Heart left ventricle (tissue), 16 donors: ENCODE measurements around the gene CAPN10. TPM values are rescaled to one million over a fixed set of nuclear protein-coding genes. Genes with fewer than 3 reads are reported as not detected.

Experiments
- ATAC-seq, 4 donors: fragments of 200-7000 bp; cut with Tn5 transposase; one replicate each; pipeline ENCODE4 v1.9.1; 2020 to 2022; ENCODE audit warnings: moderate library complexity in 4 of 4, mild to moderate bottlenecking in 3 of 4, moderate number of reproducible peaks in 1 of 4
- DNase-seq, 5 donors: peaks; one replicate each; pipeline ENCODE4 v3.0.0-alpha.2; 2020
- H3K27ac ChIP-seq, 12 donors: fragments of 200-600 bp; sonication (generic) in 4 of 12; one replicate each; pipeline versions ENCODE4 v1.5.0 to v1.8.0; 2016 to 2022; ENCODE audit warnings: mild to moderate bottlenecking in 2 of 12
- H3K27me3 ChIP-seq, 9 donors: fragments of 200-600 bp; sonication (generic) in 2 of 9; one replicate each; pipeline versions ENCODE4 v1.5.1 to v1.8.0; 2016 to 2022; ENCODE audit warnings: mild to moderate bottlenecking in 3 of 9
- H3K36me3 ChIP-seq, 9 donors: fragments of 200-600 bp; sonication (generic) in 2 of 9; one replicate each; pipeline versions ENCODE4 v1.5.0 to v1.8.0; 2018 to 2022; ENCODE audit warnings: mild to moderate bottlenecking in 2 of 9
- H3K4me1 ChIP-seq, 12 donors: fragments of 200-600 bp; sonication (generic) in 4 of 12; one replicate each; pipeline versions ENCODE4 v1.5.0 to v1.8.0; 2016 to 2022; ENCODE audit warnings: mild to moderate bottlenecking in 3 of 12
- H3K4me3 ChIP-seq, 12 donors: fragments of 200-600 bp; sonication (generic) in 4 of 12; one replicate each; pipeline versions ENCODE4 v1.5.0 to v1.8.0; 2017 to 2022; ENCODE audit warnings: mild to moderate bottlenecking in 9 of 12, moderate library complexity in 4 of 12
- H3K9me3 ChIP-seq, 12 donors: fragments of 200-600 bp; sonication (generic) in 4 of 12; one replicate each; pipeline versions ENCODE4 v1.5.0 to v1.8.0; 2016 to 2022; ENCODE audit warnings: mild to moderate bottlenecking in 1 of 12
- CTCF ChIP-seq, 12 donors: fragments of 200-600 bp; sonication (generic) in 4 of 12; IDR thresholded peaks; one replicate each; pipeline versions ENCODE4 v1.5.0 to v1.8.0; 2018 to 2022; ENCODE audit warnings: antibody characterized with exemption in 12 of 12, mild to moderate bottlenecking in 5 of 12
- POLR2A ChIP-seq, 2 donors: fragments of 450-650 bp; IDR thresholded peaks; one replicate each; pipeline ENCODE4 v1.6.1; 2017; ENCODE audit warnings: antibody characterized with exemption in 2 of 2, mild to moderate bottlenecking in 2 of 2, moderate library complexity in 2 of 2
- WGBS, 4 donors: extraction: QIAGEN DNeasy Blood & Tissue Kit in 2 of 4; methylation state at CpG; one replicate each; pipeline versions ENCODE4 v1.1.5 to v1.1.7; 2013 to 2018; 5-methylcytosine and 5-hydroxymethylcytosine counted together
- intact Hi-C, 10 donors: fragments of 100-400 bp; cut with DNase I; formaldehyde crosslinking; loops; one replicate each; pipeline versions ENCODE4 v1.11.1 to v1.14.2; 2022
- polyA plus RNA-seq, 2 donors: library from polyadenylated mRNA; stranded (reverse); fragments of 200-250 nt; gene quantifications; one replicate each; pipeline ENCODE4 v1.2.3, GENCODE V29; 2013
- total RNA-seq, 9 donors: library from RNA; depleted of rRNA in 2 of 9; stranded (reverse); fragments of >200 nt in 2 of 9; fragmentation: NEBNext Ultra II Directional in 3 of 9; extraction: Animal tissue kit (Norgen Biotek cat#: 25700) in 3 of 9; gene quantifications; one replicate each; pipeline versions ENCODE4 v1.1.0 to v1.2.4, GENCODE V29; 2016 to 2023
- donor health status: ischemic (EF 13 %, LVEDD 7.1; RV severe dilation, severe dysfunction).
- donor health status: healthy with polysubstance abuse.
- donor health status: DM: no; HTN: yes; CAD: no.
- donor health status: DM: no; HTN: no; CAD: no.
- donor health status: ischemic (EF 25% LVEDD 6.9; RV normal size, moderate dysfunction).
- donor health status: ischemic (EF 25% LVEDD 5.7; RV mildly dilated, moderate dysfunction).
- donor health status: healthy.
- donor health status: DM: yes; HTN: yes; CAD: no.
- donor health status: ischemic (EF 35%, LVEDD 5.7; RV mildly dilated, moderate dysfunction).
- donor health status: nonischemic (EF 11% LVEDD 7.7; RV severe dilation, severe dysfunction).
- donor health status: DM: yes; HTN: yes; CAD: no.
- donor health status: PGD.
- donor health status: ischemic (EF 29% LVEDD 5.4; RV normal size, mild dysfunction).
- donor health status: nonischemic (EF 23%, LVEDD 6.1; RV moderate dilation, normal function).

Gene CAPN10
- total and polyA plus RNA-seq, 11 donors = 14.9 to 39.7 (median 21.9) TPM

DNA sequence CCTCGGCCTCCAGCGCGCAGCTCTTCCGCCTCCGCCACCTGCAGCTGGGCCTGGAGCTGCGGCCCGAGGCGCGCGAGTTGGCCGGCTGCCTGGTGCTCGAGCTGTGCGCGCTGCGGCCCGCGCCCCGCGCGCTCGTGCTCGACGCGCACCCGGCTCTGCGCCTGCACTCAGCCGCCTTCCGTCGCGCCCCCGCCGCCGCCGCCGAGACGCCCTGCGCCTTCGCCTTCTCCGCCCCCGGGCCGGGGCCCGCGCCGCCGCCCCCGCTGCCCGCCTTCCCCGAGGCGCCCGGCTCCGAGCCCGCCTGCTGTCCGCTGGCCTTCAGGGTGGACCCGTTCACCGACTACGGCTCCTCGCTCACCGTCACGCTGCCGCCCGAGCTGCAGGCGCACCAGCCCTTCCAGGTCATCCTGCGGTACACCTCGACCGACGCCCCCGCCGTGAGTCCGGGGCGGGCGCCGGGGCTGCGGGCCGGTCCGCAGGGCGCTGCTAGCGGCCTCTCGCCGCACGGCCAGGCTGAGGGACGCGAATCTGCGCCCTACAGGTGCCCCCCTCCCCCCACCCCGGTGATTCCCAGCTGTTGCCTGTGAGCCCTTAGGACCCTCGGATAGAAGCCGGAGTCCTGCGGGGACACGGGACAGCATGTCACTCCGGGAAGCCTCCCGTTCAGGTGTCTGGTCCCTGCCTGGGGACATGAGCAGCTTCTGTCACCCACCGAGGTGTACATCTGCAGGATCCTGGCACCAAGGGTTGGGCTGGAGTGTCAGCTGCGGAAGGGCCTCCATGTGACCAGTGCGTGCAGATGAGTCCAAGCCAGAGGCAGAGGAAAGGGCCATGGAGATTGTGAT lies 17.6 kb upstream of the CAPN10 start:
- H3K9me3 ChIP-seq = no peaks in the 10 kb centered on the region
- intact Hi-C loops = loop anchor here in 2 of 10 donors (1.0 to 10.0 kb wide), 6 partner anchors 16 to 544 kb away; partner anchors contain the start of genes CAPN10 (in 1 of the 2), NDUFA10 (in 1 of the 2) and SNED1 (in 1 of the 2)
- H3K36me3 ChIP-seq = peaks cover 0 to 21% (median 4%) of the 10 kb centered on the region in 9 donors
- H3K27ac ChIP-seq = peak overlapping the region; percentile 26 to 92 (median 86)
- TF ChIP-seq POLR2A (IDR thresholded peaks at IDR 0.05) = no peak
- no peak for TF ChIP-seq CTCF (IDR thresholded peaks at IDR 0.05)
- H3K4me3 ChIP-seq = peak overlapping the region; percentile 57 to 93 (median 76)
- 0 to 1% (median 1%) methylated on average over 25 to 93 of the region's 93 CpGs for WGBS, 4 donors
- H3K4me1 ChIP-seq = peaks cover 12 to 58% (median 44%) of the 10 kb centered on the region in 12 donors
- DNase-seq (peak; percentile 73 to 89 (median 83)), ATAC-seq (peak in 2 of 4 donors; percentile 7 to 12)
- no peaks in the 10 kb centered on the region for H3K27me3 ChIP-seq

GRCh38 chr2:240569523-240569997 lies 17.0 kb upstream of the CAPN10 start:
- H3K27ac ChIP-seq = peak overlapping the region in 10 of 12 donors; percentile 73 to 92 (median 86)
- DNase-seq = peak in 1 of 5 donors; percentile 18
- no peak for ATAC-seq
- H3K9me3 ChIP-seq = no peaks in the 10 kb centered on the region
- H3K4me3 ChIP-seq = peak overlapping the region; percentile 57 to 93 (median 76)
- 70 to 83% (median 74%) methylated on average over 8 to 9 of the region's 9 CpGs for WGBS, 4 donors
- H3K4me1 ChIP-seq = peaks cover 12 to 53% (median 44%) of the 10 kb centered on the region in 12 donors
- intact Hi-C loops = loop anchor here in 2 of 10 donors (1.0 to 10.0 kb wide), 6 partner anchors 15 to 545 kb away; partner anchors contain the start of genes CAPN10 (in 1 of the 2), NDUFA10 (in 1 of the 2) and SNED1 (in 1 of the 2)
- H3K36me3 ChIP-seq = peaks cover 0 to 28% (median 6%) of the 10 kb centered on the region in 9 donors
- no peak for TF ChIP-seq POLR2A (IDR thresholded peaks at IDR 0.05)
- TF ChIP-seq CTCF (IDR thresholded peaks at IDR 0.05) = no peak
- no peaks in the 10 kb centered on the region for H3K27me3 ChIP-seq

GRCh38 chr2:240569998-240570530 lies 16.5 kb upstream of the CAPN10 start:
- Histone ChIP-seq H3K4me3 (peak overlapping the region in 10 of 12 donors; percentile 57 to 93 (median 80)), H3K27ac (peak overlapping the region in 1 of 12 donors; percentile 87)
- 93 to 98% (median 94%) methylated on average over 8 to 15 of the region's 15 CpGs for WGBS, 4 donors

More at GRCh38 chr2:240569998-240570530, 16.5 kb upstream of the CAPN10 start:
- Histone ChIP-seq H3K36me3 (peaks cover 0 to 33% (median 12%) of the 10 kb centered on the region in 9 donors), H3K9me3 (no peaks in the 10 kb centered on the region), H3K27me3 (no peaks in the 10 kb centered on the region), H3K4me1 (peaks cover 12 to 53% (median 43%) of the 10 kb centered on the region in 12 donors)
- DNase-seq = peak in 3 of 5 donors; percentile 15 to 33 (median 23)
- no peak for ATAC-seq
- intact Hi-C loops = loop anchor here in 2 of 10 donors (1.0 to 10.0 kb wide), 6 partner anchors 15 to 545 kb away; partner anchors contain the start of genes CAPN10 (in 1 of the 2), NDUFA10 (in 1 of the 2) and SNED1 (in 1 of the 2)
- TF ChIP-seq POLR2A (IDR thresholded peaks at IDR 0.05) (no peak), CTCF (IDR thresholded peaks at IDR 0.05) (no peak)
